Smooth muscle cell (in vitro differentiated cells): ENCODE data around the gene PDZRN3. TPM values are rescaled to one million over a fixed set of nuclear protein-coding genes. Genes with fewer than 3 reads are reported as not detected.

Source experiments
- DNase-seq: peaks from one replicate; lab custom pipeline; 2025; ENCODE audit not compliant: unreplicated experiment; lab: John Stamatoyannopoulos, UW
- H2AFZ ChIP-seq: fragments of 200-600 bp; sonication (generic); 2 replicates; pipeline ENCODE4 v1.6.0; 2016; ENCODE audit warnings: antibody characterized with exemption, low read depth, mild to moderate bottlenecking
- H3F3A ChIP-seq: fragments of 200-600 bp; sonication (generic); 2 replicates; pipeline ENCODE4 v1.6.0; 2017; ENCODE audit warnings: antibody characterized with exemption, low read depth
- H3K27ac ChIP-seq: fragments of 200-600 bp; sonication (generic); 2 replicates; pipeline ENCODE4 v1.5.1; 2016; ENCODE audit warnings: low read depth, mild to moderate bottlenecking
- H3K27me3 ChIP-seq: fragments of 200-600 bp; sonication (generic); 2 replicates; pipeline ENCODE4 v1.6.1; 2016; ENCODE audit warnings: low read depth, mild to moderate bottlenecking
- H3K36me3 ChIP-seq: fragments of 200-600 bp; sonication (generic); 2 replicates; pipeline ENCODE4 v1.5.1; 2016; ENCODE audit warnings: low read depth
- H3K4me1 ChIP-seq: fragments of 200-600 bp; sonication (generic); 2 replicates; pipeline ENCODE4 v1.5.1; 2016; ENCODE audit warnings: low read depth
- H3K4me2 ChIP-seq: fragments of 200-600 bp; sonication (generic); 2 replicates; pipeline ENCODE4 v1.6.0; 2016; ENCODE audit warnings: mild to moderate bottlenecking
- H3K4me3 ChIP-seq: fragments of 200-600 bp; sonication (generic); 2 replicates; pipeline ENCODE4 v1.5.1; 2016; ENCODE audit warnings: mild to moderate bottlenecking
- H3K79me2 ChIP-seq: fragments of 200-600 bp; sonication (generic); 2 replicates; pipeline ENCODE4 v1.6.0; 2016; ENCODE audit warnings: low read depth, mild to moderate bottlenecking
- H3K9ac ChIP-seq: fragments of 200-600 bp; sonication (generic); 2 replicates; pipeline ENCODE4 v1.6.0; 2016; ENCODE audit warnings: low read depth
- H3K9me3 ChIP-seq: fragments of 200-600 bp; sonication (generic); replicated peaks from 2 replicates; pipeline ENCODE4 v1.5.1; 2016; ENCODE audit warnings: low read depth
- H4K20me1 ChIP-seq: fragments of 200-600 bp; sonication (generic); 2 replicates; pipeline ENCODE4 v1.6.0; 2016; ENCODE audit warnings: low read depth
- CTCF ChIP-seq: fragments of 200-600 bp; sonication (generic); IDR thresholded peaks from 2 replicates; pipeline ENCODE4 v1.5.1; 2017; ENCODE audit warnings: borderline replicate concordance, mild to moderate bottlenecking, antibody characterized with exemption; ENCODE audit not compliant: insufficient read depth, poor library complexity, severe bottlenecking
- WGBS: methylation state at CpG from one replicate; pipeline ENCODE4 v1.1.7; 2016; ENCODE audit warnings: low lambda C conversion rate; 5-methylcytosine and 5-hydroxymethylcytosine counted together
- polyA plus RNA-seq: library from polyadenylated mRNA; unstranded; fragments of >200 nt; fragmentation: Nextera tagmentation; extraction: Ambion mirVana; gene quantifications from 2 replicates; pipeline ENCODE4 v1.2.1, GENCODE V29; 2016
- total RNA-seq: library from RNA; depleted of rRNA; stranded (reverse); fragments of >200 nt; gene quantifications from 2 replicates; pipeline ENCODE4 v1.2.3, GENCODE V29; 2014

Gene PDZRN3
- total and polyA plus RNA-seq, 2 experiments from 2014 or later = 99.5 to 128 TPM

- Histone ChIP-seq H3K9ac (no peak overlapping the region), H3K9me3 (no peaks in the 10 kb centered on the region), H3K4me1 (peaks cover 5% of the 10 kb centered on the region), H3K27ac (no peak overlapping the region), H3K27me3 (no peaks in the 10 kb centered on the region), H3F3A (no peaks in the 10 kb centered on the region), H3K79me2 (peaks cover 98% of the 10 kb centered on the region), H4K20me1 (peaks cover 99% of the 10 kb centered on the region), H3K4me2 (no peak overlapping the region), H3K4me3 (no peak overlapping the region), H2AFZ (no peak overlapping the region), H3K36me3 (peaks cover 6% of the 10 kb centered on the region)
- 89% methylated on average over 11 of the region's 11 CpGs for WGBS
- DNase-seq = no peak
- no peak for TF ChIP-seq CTCF
Observed at GRCh38 chr3:73592154-73593144, 32.3 kb downstream of the PDZRN3 start.

GRCh38 chr3:73591286-73591800 is 33.4 kb downstream of the PDZRN3 start:
- no peak overlapping the region for H3K4me2 ChIP-seq
- H3K27me3 ChIP-seq = no peaks in the 10 kb centered on the region
- H3K4me1 ChIP-seq = no peaks in the 10 kb centered on the region
- H3K27ac ChIP-seq = no peak overlapping the region
- 87% methylated on average over 3 of the region's 3 CpGs for WGBS
- DNase-seq = no peak
- H3K36me3 ChIP-seq = peaks cover 6% of the 10 kb centered on the region
- H3K9me3 ChIP-seq = no peaks in the 10 kb centered on the region
- peaks cover 98% of the 10 kb centered on the region for H3K79me2 ChIP-seq
- H4K20me1 ChIP-seq = peaks cover 99% of the 10 kb centered on the region
- no peak for TF ChIP-seq CTCF
- H3F3A ChIP-seq = no peaks in the 10 kb centered on the region
- H3K9ac ChIP-seq = no peak overlapping the region
- no peak overlapping the region for H2AFZ ChIP-seq
- no peak overlapping the region for H3K4me3 ChIP-seq

- H3K36me3 ChIP-seq = no peaks in the 10 kb centered on the region
- no peak overlapping the region for H3K27ac ChIP-seq
- TF ChIP-seq CTCF = no peak
- peaks cover 6% of the 10 kb centered on the region for H3F3A ChIP-seq
- no peak overlapping the region for H3K4me2 ChIP-seq
- no peaks in the 10 kb centered on the region for H3K27me3 ChIP-seq
- H3K79me2 ChIP-seq = peaks cover 90% of the 10 kb centered on the region
- no peak overlapping the region for H2AFZ ChIP-seq
- no peak for DNase-seq
- WGBS = 67% methylated on average over 1 of the region's 1 CpG
- no peaks in the 10 kb centered on the region for H3K9me3 ChIP-seq
- H3K4me1 ChIP-seq = no peaks in the 10 kb centered on the region
- H4K20me1 ChIP-seq = peaks cover 97% of the 10 kb centered on the region
- no peak overlapping the region for H3K9ac ChIP-seq
- H3K4me3 ChIP-seq = no peak overlapping the region
Observed at GRCh38 chr3:73586628-73587027, 38.1 kb downstream of the PDZRN3 start.

GRCh38 chr3:73586190-73586589 is 38.6 kb downstream of the PDZRN3 start:
- no peaks in the 10 kb centered on the region for H3K27me3 ChIP-seq
- H3K9me3 ChIP-seq = no peaks in the 10 kb centered on the region
- no peak overlapping the region for H3K9ac ChIP-seq
- H4K20me1 ChIP-seq = peaks cover 97% of the 10 kb centered on the region
- H3K4me2 ChIP-seq = no peak overlapping the region
- 97% methylated on average over 4 of the region's 4 CpGs for WGBS
- H2AFZ ChIP-seq = no peak overlapping the region
- no peak overlapping the region for H3K4me3 ChIP-seq
- H3K79me2 ChIP-seq = peaks cover 86% of the 10 kb centered on the region
- H3F3A ChIP-seq = peaks cover 6% of the 10 kb centered on the region
- H3K36me3 ChIP-seq = no peaks in the 10 kb centered on the region
- DNase-seq = no peak
- H3K27ac ChIP-seq = no peak overlapping the region
- no peaks in the 10 kb centered on the region for H3K4me1 ChIP-seq
- no peak for TF ChIP-seq CTCF
